Stimulated activated CD4-positive, alpha-beta T cell treated with anti-CD3 and anti-CD28 coated beads, Interleukin-4, amount 100 ng/mL, for 24 hours (primary cell): ENCODE results near the gene ZNF2.

Experiments
- DNase-seq: peaks from one replicate; pipeline ENCODE4 v3.0.0-alpha.2; 2020

ZNF2 gene

GRCh38 chr2:95207111-95207961 lies 41.7 kb downstream of the ZNF2 start, which contains the start of gene ZNF892:
TSS of gene ZNF892 (plus strand) at chr2:95207521. CDS start at chr2:95207816, 295 bp downstream.
- DNase-seq, result peak; percentile 82

GRCh38 chr2:95208106-95208505 lies 42.5 kb downstream of the ZNF2 start:
- no peak for DNase-seq

GRCh38 chr2:95215018-95215612 lies 49.5 kb downstream of the ZNF2 start:
- DNase-seq, result no peak

- DNase-seq, result no peak
Observed at GRCh38 chr2:95220449-95220848, 54.8 kb downstream of the ZNF2 start.

GRCh38 chr2:95225658-95226057 lies 60.0 kb downstream of the ZNF2 start:
- DNase-seq, result no peak

- DNase-seq, result no peak
Observed at GRCh38 chr2:95231723-95232122, 66.1 kb downstream of the ZNF2 start.

GRCh38 chr2:95232232-95232631 lies 66.6 kb downstream of the ZNF2 start:
- no peak for DNase-seq
